Effector memory CD4-positive, alpha-beta T cell (primary cell): Measurements from ENCODE around the gene RAB36.
A peak's percentile ranks its signal among the peaks of the same experiment; 100 is the strongest.

ENCODE experiments used
- DNase-seq, 3 donors: peaks; one replicate each; pipeline ENCODE4 v3.0.0-alpha.2; 2020
- H3K27ac ChIP-seq: 2 replicates; pipeline ENCODE4 v1.7.0; 2013; ENCODE audit warnings: mild to moderate bottlenecking, low read length, moderate library complexity; ENCODE audit not compliant: insufficient read depth, poor library complexity, severe bottlenecking
- H3K27me3 ChIP-seq: replicated peaks from 2 replicates; pipeline ENCODE4 v1.7.0; 2013; ENCODE audit warnings: mild to moderate bottlenecking, low read length; ENCODE audit not compliant: insufficient read depth, control insufficient read depth, poor library complexity, severe bottlenecking
- H3K36me3 ChIP-seq: 2 replicates; pipeline ENCODE4 v1.7.0; 2013; ENCODE audit warnings: mild to moderate bottlenecking, low read length, moderate library complexity; ENCODE audit not compliant: control insufficient read depth, insufficient read depth
- H3K4me1 ChIP-seq: 2 replicates; pipeline ENCODE4 v1.7.0; 2013; ENCODE audit warnings: low read length, mild to moderate bottlenecking; ENCODE audit not compliant: control insufficient read depth, insufficient read depth, poor library complexity, severe bottlenecking
- H3K4me3 ChIP-seq: 2 replicates; pipeline ENCODE4 v1.7.0; 2013; ENCODE audit warnings: low read length, low read depth, mild to moderate bottlenecking; ENCODE audit not compliant: insufficient read depth, poor library complexity, severe bottlenecking
- H3K9me3 ChIP-seq: 2 replicates; pipeline ENCODE4 v1.7.0; 2013; ENCODE audit warnings: mild to moderate bottlenecking, low read length, moderate library complexity; ENCODE audit not compliant: control insufficient read depth
- total RNA-seq, 3 donors: gene quantifications; one replicate each; lab custom pipeline; 2026; lab: John Stamatoyannopoulos, UW

The RAB36 gene
- 0.69 to 3.1 (median 1.9) reads per million in 3 donors for total RNA-seq

DNA sequence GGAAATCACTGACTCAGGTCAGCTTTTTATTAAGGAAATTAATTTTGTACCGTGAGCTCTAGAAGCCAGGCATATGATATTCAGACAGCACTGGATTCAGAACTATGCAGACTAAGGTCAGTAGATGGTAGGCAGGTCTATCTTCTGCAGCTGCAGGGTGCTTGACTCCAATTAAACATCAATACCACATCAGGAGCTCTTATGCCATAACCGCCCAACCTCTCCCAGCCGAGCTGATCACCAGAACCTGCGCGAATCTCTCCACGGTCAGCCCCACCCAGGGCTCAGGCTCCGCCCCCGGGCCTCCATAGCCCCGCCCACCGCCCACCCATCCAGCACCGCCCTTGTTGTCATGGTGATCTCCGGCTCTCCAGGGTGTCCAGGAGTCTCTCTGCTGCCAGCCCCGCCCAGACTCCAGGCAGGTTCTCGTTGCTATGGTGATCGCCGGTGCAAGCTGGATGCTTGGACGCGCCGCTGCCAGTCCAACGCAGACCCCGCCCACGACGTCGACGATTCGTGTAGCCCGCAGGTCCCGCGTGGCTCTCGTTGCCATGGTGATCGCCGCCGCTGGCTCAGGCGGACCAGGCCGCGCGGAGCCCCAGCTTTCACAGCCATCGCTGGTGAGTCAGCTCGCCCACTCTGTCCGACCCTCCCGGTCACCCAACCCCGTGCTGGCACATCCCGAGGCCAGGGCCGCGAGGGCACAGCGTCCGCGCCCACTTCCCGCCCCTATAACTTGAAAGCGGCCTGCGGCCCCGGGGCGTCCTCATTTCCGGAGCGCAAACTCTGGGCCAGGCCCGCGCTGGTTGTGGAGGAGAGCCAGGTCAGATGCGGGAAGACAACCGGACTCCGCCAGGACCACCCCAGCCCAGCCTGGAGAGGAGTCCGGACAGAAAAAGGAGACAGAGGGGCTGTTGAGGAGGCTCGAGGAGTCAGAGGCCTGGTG lies at the start of gene RAB36:
Gene RAB36 (plus strand): TSS at position 546 of the 946 bp plus-strand sequence. CDS start 1,140 bp downstream, outside the sequence.
- H3K27ac ChIP-seq = peak within 1 kb of the TSS; percentile 79
- no peaks in the 10 kb centered on the region for H3K9me3 ChIP-seq
- peaks cover 33% of the 10 kb centered on the region for H3K4me1 ChIP-seq

GRCh38 chr22:23095733-23096342 lies 49.4 kb upstream of the RAB36 start:
- no peaks in the 10 kb centered on the region for H3K4me1 ChIP-seq
- no peak overlapping the region for H3K27ac ChIP-seq
- no peak for DNase-seq
- no peak overlapping the region for H3K4me3 ChIP-seq
- H3K27me3 ChIP-seq = no peaks in the 10 kb centered on the region
- no peaks in the 10 kb centered on the region for H3K9me3 ChIP-seq
- H3K36me3 ChIP-seq = no peaks in the 10 kb centered on the region

More for the DNA sequence above, at the start of gene RAB36:
- peak; percentile 93 to 98 (median 98) for DNase-seq
- Histone ChIP-seq H3K4me3 (peak within 1 kb of the TSS; percentile 37), H3K27me3 (no peaks in the 10 kb centered on the region), H3K36me3 (no peaks in the 10 kb centered on the region)

GRCh38 chr22:23097412-23098229 lies 47.7 kb upstream of the RAB36 start:
- DNase-seq = no peak
- H3K9me3 ChIP-seq = no peaks in the 10 kb centered on the region
- no peak overlapping the region for H3K27ac ChIP-seq
- no peaks in the 10 kb centered on the region for H3K4me1 ChIP-seq
- H3K4me3 ChIP-seq = no peak overlapping the region
- no peaks in the 10 kb centered on the region for H3K27me3 ChIP-seq
- no peaks in the 10 kb centered on the region for H3K36me3 ChIP-seq

DNA sequence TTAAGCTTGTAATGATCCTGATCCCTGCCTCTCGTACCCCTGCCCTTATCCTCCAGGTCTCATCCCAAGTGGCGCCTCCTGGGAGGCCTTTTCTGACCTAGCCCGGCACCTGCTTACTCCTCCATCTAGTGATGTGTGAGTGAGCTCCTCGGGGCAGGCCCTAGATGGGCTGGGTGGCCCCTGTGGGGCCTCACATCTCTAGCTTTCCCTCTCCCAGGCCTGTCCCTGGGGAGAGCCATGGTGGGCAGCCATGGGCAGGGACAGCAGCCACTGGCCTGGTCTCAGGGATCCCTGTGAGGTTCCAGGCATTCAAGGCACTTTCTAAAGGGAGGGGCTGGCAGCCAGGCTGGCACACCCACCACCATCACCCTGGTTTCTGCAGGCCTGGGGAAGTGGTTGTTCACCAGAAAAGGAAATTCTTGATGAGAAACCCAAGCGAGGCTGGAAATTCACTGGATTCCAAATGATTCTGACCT lies 47.0 kb upstream of the RAB36 start:
- no peak overlapping the region for H3K4me3 ChIP-seq
- H3K36me3 ChIP-seq = no peaks in the 10 kb centered on the region
- H3K27ac ChIP-seq = no peak overlapping the region
- DNase-seq = no peak
- no peaks in the 10 kb centered on the region for H3K4me1 ChIP-seq
- no peaks in the 10 kb centered on the region for H3K27me3 ChIP-seq
- no peaks in the 10 kb centered on the region for H3K9me3 ChIP-seq

DNA sequence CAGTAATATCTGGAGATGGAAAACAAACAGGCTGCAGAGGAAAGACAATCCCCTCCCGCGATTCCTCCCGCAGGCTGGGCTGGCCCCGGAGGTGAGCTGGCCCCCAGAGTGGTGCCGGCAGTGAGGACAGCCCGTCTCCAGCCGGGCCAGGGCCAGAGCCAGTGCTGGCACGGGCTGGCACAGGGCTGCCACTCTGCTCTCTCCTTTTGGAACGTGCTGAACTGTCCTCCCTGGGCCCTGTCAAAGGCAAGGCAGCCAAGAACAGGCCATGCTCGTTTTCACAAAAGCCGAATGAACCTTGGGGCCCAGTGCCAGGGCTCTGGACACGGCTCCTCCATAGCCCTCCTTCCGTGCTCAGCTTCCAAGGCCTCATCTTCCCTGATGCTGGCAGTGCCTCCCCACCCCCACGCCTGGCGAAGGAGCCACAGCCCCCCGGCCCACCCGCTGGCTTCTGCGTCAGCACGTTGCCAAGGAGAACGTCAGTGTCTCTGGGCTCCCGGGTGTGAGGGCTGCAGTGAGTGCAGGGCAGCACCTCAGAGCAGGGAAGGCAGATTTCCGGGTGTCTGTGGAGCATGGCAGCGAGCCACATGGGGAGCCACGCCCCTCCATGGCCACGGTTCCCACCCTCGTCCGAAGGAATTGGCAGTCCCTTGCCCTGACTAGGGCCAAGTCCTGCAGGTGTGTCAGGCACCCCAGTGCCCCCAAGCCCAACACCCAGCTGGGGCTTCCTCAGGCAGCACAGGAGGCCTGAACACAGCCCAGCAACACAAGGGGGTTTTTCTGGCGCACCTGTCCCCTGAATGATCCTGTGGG lies 46.4 kb upstream of the RAB36 start:
- H3K9me3 ChIP-seq = no peaks in the 10 kb centered on the region
- no peaks in the 10 kb centered on the region for H3K27me3 ChIP-seq
- H3K4me1 ChIP-seq = no peaks in the 10 kb centered on the region
- no peaks in the 10 kb centered on the region for H3K36me3 ChIP-seq
- H3K4me3 ChIP-seq = no peak overlapping the region
- DNase-seq = no peak
- H3K27ac ChIP-seq = no peak overlapping the region

DNA sequence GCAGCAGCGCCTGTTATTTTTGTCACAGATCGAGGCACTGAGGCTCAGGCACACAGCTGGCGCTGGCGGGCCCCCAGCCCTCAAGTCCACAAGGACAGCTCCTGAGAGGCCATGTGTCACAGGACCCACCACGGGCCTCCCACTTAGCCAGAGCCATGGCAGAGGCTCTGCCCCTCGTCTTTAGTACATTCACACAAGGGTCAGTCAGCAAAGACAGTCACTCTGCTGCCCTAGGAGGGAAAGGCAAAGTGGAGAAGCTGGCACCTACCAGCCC lies 45.8 kb upstream of the RAB36 start:
- H3K4me3 ChIP-seq = no peak overlapping the region
- no peak for DNase-seq
- H3K4me1 ChIP-seq = no peaks in the 10 kb centered on the region
- no peaks in the 10 kb centered on the region for H3K9me3 ChIP-seq
- H3K27me3 ChIP-seq = no peaks in the 10 kb centered on the region
- H3K36me3 ChIP-seq = no peaks in the 10 kb centered on the region
- H3K27ac ChIP-seq = no peak overlapping the region

- H3K36me3 ChIP-seq = no peaks in the 10 kb centered on the region
- H3K4me3 ChIP-seq = no peak overlapping the region
- H3K27ac ChIP-seq = no peak overlapping the region
- H3K9me3 ChIP-seq = no peaks in the 10 kb centered on the region
- H3K27me3 ChIP-seq = no peaks in the 10 kb centered on the region
- no peak for DNase-seq
- H3K4me1 ChIP-seq = no peaks in the 10 kb centered on the region
Observed at GRCh38 chr22:23100124-23100801, 45.0 kb upstream of the RAB36 start.

DNA sequence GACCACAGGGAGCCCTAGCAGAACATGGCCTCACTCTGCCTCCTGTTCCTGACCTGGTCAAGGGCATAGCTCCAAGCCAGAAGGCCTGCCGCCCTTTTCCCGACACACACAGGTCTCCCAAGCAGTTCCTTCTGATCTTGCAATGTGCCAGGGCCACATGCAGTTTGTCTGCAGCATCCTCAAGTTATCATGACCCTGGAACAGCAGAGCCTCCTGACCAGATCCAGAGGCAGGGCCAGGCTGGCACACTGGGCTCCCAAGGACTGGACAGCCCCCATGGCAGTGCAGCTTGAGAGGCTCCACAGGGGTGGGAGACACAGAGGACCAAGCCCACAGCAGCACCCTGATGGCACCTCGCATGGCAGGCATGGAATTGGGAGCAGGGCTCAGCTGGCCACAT lies 43.8 kb upstream of the RAB36 start:
- DNase-seq = no peak
- H3K4me3 ChIP-seq = no peak overlapping the region
- no peaks in the 10 kb centered on the region for H3K27me3 ChIP-seq
- H3K36me3 ChIP-seq = no peaks in the 10 kb centered on the region
- H3K9me3 ChIP-seq = no peaks in the 10 kb centered on the region
- no peak overlapping the region for H3K27ac ChIP-seq
- H3K4me1 ChIP-seq = no peaks in the 10 kb centered on the region
